NT2/D1 (cell line): Measurements from ENCODE around the gene ALKBH6.
A peak's percentile ranks its signal among the peaks of the same experiment; 100 is the strongest.

Experiments used
- DNase-seq: peaks from one replicate; pipeline ENCODE4 v3.0.0-alpha.2; 2011; ENCODE audit warnings: low read depth, low spot score
- H3K27me3 ChIP-seq: 2 replicates; pipeline ENCODE4 v1.6.0; 2011; ENCODE audit warnings: mild to moderate bottlenecking; ENCODE audit not compliant: insufficient read length, insufficient read depth
- H3K36me3 ChIP-seq: 2 replicates; pipeline ENCODE4 v1.6.1; 2011; ENCODE audit warnings: mild to moderate bottlenecking, low read length, mixed read lengths; ENCODE audit not compliant: insufficient read depth, insufficient read length
- H3K4me1 ChIP-seq: 2 replicates; pipeline ENCODE4 v1.5.1; 2011; ENCODE audit not compliant: insufficient read depth, insufficient read length
- H3K4me3 ChIP-seq: 2 replicates; pipeline ENCODE4 v1.5.1; 2011; ENCODE audit warnings: low read depth; ENCODE audit not compliant: insufficient read length
- H3K9ac ChIP-seq: 2 replicates; pipeline ENCODE4 v1.6.0; 2011; ENCODE audit warnings: low read depth; ENCODE audit not compliant: insufficient read length
- H3K9me3 ChIP-seq: 2 replicates; pipeline ENCODE4 v1.5.1; 2011; ENCODE audit warnings: mild to moderate bottlenecking, low read length; ENCODE audit not compliant: insufficient read depth
- SUZ12 ChIP-seq: IDR thresholded peaks from 2 replicates; pipeline ENCODE4 v1.6.1; 2011; ENCODE audit not compliant: insufficient read length, insufficient read depth; ENCODE audit errors: extremely low read depth
- YY1 ChIP-seq: IDR thresholded peaks from 2 replicates; pipeline ENCODE4 v1.6.1; 2011; ENCODE audit not compliant: insufficient read length, insufficient read depth
- ZNF274 ChIP-seq: IDR thresholded peaks from 2 replicates; pipeline ENCODE4 v1.6.1; 2011; ENCODE audit warnings: mild to moderate bottlenecking, low read depth, low read length

ALKBH6 gene

GRCh38 chr19:36009633-36010379, 4.2 kb downstream of the ALKBH6 start:
- H3K4me3 ChIP-seq: peak overlapping the region; percentile 11
- no peak for DNase-seq
- H3K36me3 ChIP-seq: no peaks in the 10 kb centered on the region
- peaks cover 9% of the 10 kb centered on the region for H3K4me1 ChIP-seq
- H3K9ac ChIP-seq: peak overlapping the region; percentile 57
- no peak for TF ChIP-seq SUZ12
- no peaks in the 10 kb centered on the region for H3K9me3 ChIP-seq
- no peaks in the 10 kb centered on the region for H3K27me3 ChIP-seq

GRCh38 chr19:36009220-36009619, 4.8 kb downstream of the ALKBH6 start:
- peak overlapping the region; percentile 83 for H3K9ac ChIP-seq
- DNase-seq: no peak
- peaks cover 3% of the 10 kb centered on the region for H3K36me3 ChIP-seq
- peak overlapping the region; percentile 11 for H3K4me3 ChIP-seq
- no peaks in the 10 kb centered on the region for H3K27me3 ChIP-seq
- H3K4me1 ChIP-seq: peaks cover 10% of the 10 kb centered on the region
- no peaks in the 10 kb centered on the region for H3K9me3 ChIP-seq
- TF ChIP-seq ZNF274 (no peak), YY1 (no peak), SUZ12 (no peak)

- no peak for TF ChIP-seq SUZ12
- H3K9me3 ChIP-seq: no peaks in the 10 kb centered on the region
- no peaks in the 10 kb centered on the region for H3K27me3 ChIP-seq
- DNase-seq: no peak
- peak within 1 kb of the TSS; percentile 68 for H3K4me3 ChIP-seq
- peaks cover 10% of the 10 kb centered on the region for H3K4me1 ChIP-seq
- peak within 1 kb of the TSS; percentile 83 for H3K9ac ChIP-seq
- H3K36me3 ChIP-seq: peaks cover 5% of the 10 kb centered on the region
Observed at GRCh38 chr19:36008336-36008978, 5.6 kb downstream of the ALKBH6 start, which contains the start of gene SYNE4. Gene SYNE4, minus strand, starts transcription at chr19:36008813. Its CDS starts 132 bp downstream, at chr19:36008681.

DNA sequence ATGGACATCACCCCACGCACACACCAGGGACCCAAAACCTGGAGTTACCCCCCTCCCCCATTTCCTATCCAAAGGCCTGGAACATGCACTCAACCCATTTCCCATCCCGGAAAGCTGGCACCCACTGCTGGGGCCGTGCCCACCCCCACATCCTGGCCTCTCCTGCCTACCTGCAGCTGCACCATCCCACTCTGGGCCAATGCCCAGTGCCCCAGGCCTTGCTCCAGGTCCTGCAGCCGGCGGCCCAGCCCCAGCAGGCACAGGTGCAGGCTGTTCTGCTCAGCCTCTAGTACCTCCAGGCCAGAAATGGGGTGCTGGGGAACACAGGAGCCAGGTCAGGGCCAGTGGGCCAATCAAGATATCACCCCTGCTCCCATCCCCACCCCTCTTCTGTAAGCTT, 7.1 kb downstream of the ALKBH6 start:
- H3K36me3 ChIP-seq: peaks cover 11% of the 10 kb centered on the region
- no peak overlapping the region for H3K4me3 ChIP-seq
- peaks cover 8% of the 10 kb centered on the region for H3K4me1 ChIP-seq
- TF ChIP-seq YY1 (no peak), SUZ12 (no peak), ZNF274 (no peak)
- H3K27me3 ChIP-seq: no peaks in the 10 kb centered on the region
- DNase-seq: no peak
- H3K9ac ChIP-seq: no peak overlapping the region
- no peaks in the 10 kb centered on the region for H3K9me3 ChIP-seq

DNA sequence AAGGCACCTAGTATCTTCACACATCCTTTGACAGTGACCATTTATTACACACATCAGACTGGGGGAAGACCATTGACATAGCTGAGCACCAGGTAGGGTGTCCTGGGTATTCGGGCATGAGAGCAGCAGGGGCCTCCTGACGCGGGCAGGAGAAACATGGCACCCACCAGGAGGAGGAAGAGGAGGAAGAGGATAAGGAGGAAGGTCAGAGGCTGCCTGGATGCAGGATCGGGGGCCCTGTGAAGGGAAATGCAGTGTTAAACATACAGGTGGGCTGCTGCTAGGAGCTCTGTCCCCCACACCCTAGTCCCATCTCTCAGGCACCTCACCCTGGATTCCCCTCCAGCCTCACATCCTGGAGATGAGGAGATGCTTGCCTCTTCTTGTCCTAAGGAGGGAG, 10.7 kb downstream of the ALKBH6 start:
- Histone ChIP-seq H3K9ac (no peak overlapping the region), H3K36me3 (peaks cover 26% of the 10 kb centered on the region)

GRCh38 chr19:36001605-36002004, 12.4 kb downstream of the ALKBH6 start:
- Histone ChIP-seq H3K9me3 (no peaks in the 10 kb centered on the region), H3K27me3 (no peaks in the 10 kb centered on the region), H3K4me1 (peaks cover 4% of the 10 kb centered on the region), H3K36me3 (peaks cover 31% of the 10 kb centered on the region), H3K4me3 (no peak overlapping the region), H3K9ac (no peak overlapping the region)
- DNase-seq: no peak
- no peak for TF ChIP-seq YY1
- TF ChIP-seq ZNF274: no peak
- no peak for TF ChIP-seq SUZ12

More for the DNA sequence above, 10.7 kb downstream of the ALKBH6 start:
- Histone ChIP-seq H3K9me3 (no peaks in the 10 kb centered on the region), H3K4me3 (no peak overlapping the region), H3K4me1 (peaks cover 3% of the 10 kb centered on the region), H3K27me3 (no peaks in the 10 kb centered on the region)
- no peak for TF ChIP-seq SUZ12
- no peak for TF ChIP-seq YY1
- TF ChIP-seq ZNF274: no peak
- DNase-seq: no peak

GRCh38 chr19:35996777-35997176, 17.2 kb downstream of the ALKBH6 start:
- no peak overlapping the region for H3K4me3 ChIP-seq

More at GRCh38 chr19:35996777-35997176, 17.2 kb downstream of the ALKBH6 start:
- H3K4me1 ChIP-seq: peaks cover 9% of the 10 kb centered on the region
- no peak for DNase-seq
- TF ChIP-seq ZNF274 (no peak), YY1 (no peak), SUZ12 (no peak)
- peaks cover 20% of the 10 kb centered on the region for H3K36me3 ChIP-seq
- no peaks in the 10 kb centered on the region for H3K27me3 ChIP-seq
- H3K9me3 ChIP-seq: no peaks in the 10 kb centered on the region
- peak overlapping the region; percentile 36 for H3K9ac ChIP-seq
